IPS DF 4.7 (cell line): ENCODE results near the gene RBM4.
"Not testable (repeated sequence)": the region's sequence is repeated elsewhere in the genome, so short reads cannot be mapped to it uniquely, and the experiment has no call there.

ENCODE experiments used
- DNase-seq: peaks from one replicate; pipeline ENCODE4 v3.0.0-alpha.2; 2013; ENCODE audit warnings: low spot score; ENCODE audit errors: extremely low read depth

The RBM4 gene

GRCh38 chr11:66638177-66639065, at the start of gene RBM4:
Gene RBM4 (plus strand): TSS chr11:66638703. CDS start chr11:66639712, 1,009 bp downstream.
- DNase-seq = peak; percentile 100

GRCh38 chr11:66589315-66589714, 49.2 kb upstream of the RBM4 start:
- DNase-seq = not testable (repeated sequence)

- DNase-seq = no peak
Measured at GRCh38 chr11:66589996-66590675, 48.4 kb upstream of the RBM4 start.

GRCh38 chr11:66591175-66591574, 47.3 kb upstream of the RBM4 start:
- no peak for DNase-seq

GRCh38 chr11:66592457-66593302, 45.8 kb upstream of the RBM4 start, which contains the start of the genes CCDC87 and CCS:
Gene CCDC87 (minus strand): TSS chr11:66593063. CDS start chr11:66593015, 48 bp downstream.
Gene CCS (plus strand): TSS chr11:66593185. CDS start chr11:66593262, 77 bp downstream.
- DNase-seq = no peak

GRCh38 chr11:66593303-66593635, 45.2 kb upstream of the RBM4 start:
- no peak for DNase-seq

- DNase-seq = no peak
Measured at GRCh38 chr11:66593650-66594049, 44.9 kb upstream of the RBM4 start.

GRCh38 chr11:66595245-66595904, 43.1 kb upstream of the RBM4 start:
- no peak for DNase-seq

- no peak for DNase-seq
Measured at GRCh38 chr11:66598993-66599392, 39.5 kb upstream of the RBM4 start.

GRCh38 chr11:66600219-66600618, 38.3 kb upstream of the RBM4 start:
- no peak for DNase-seq

GRCh38 chr11:66600631-66601233, 37.8 kb upstream of the RBM4 start:
- no peak for DNase-seq

GRCh38 chr11:66603072-66603471, 35.4 kb upstream of the RBM4 start:
- DNase-seq = no peak

- DNase-seq = no peak
Measured at GRCh38 chr11:66604155-66604554, 34.3 kb upstream of the RBM4 start.

GRCh38 chr11:66606608-66607007, 31.9 kb upstream of the RBM4 start:
- DNase-seq = not testable (repeated sequence)

- DNase-seq = no peak
Measured at GRCh38 chr11:66607126-66607834, 31.2 kb upstream of the RBM4 start.

- DNase-seq = no peak
Measured at GRCh38 chr11:66609721-66610617, 28.5 kb upstream of the RBM4 start.

- no peak for DNase-seq
Measured at GRCh38 chr11:66612458-66612857, 26.0 kb upstream of the RBM4 start.

- DNase-seq = no peak
Measured at GRCh38 chr11:66614073-66614472, 24.4 kb upstream of the RBM4 start.
